ENCODE data around the gene LZTS2.
"Not testable (repeated sequence)": the region's sequence is repeated elsewhere in the genome, so short reads cannot be mapped to it uniquely, and the experiment has no call there.

The LZTS2 gene

GRCh38 chr10:101033276-101033675 lies 33.7 kb downstream of the LZTS2 start:
- DNase-seq (ENCODE audit: low spot score) = no peak

GRCh38 chr10:101034404-101034803 lies 34.8 kb downstream of the LZTS2 start:
- DNase-seq (ENCODE audit: low spot score) = not testable (repeated sequence)

DNA sequence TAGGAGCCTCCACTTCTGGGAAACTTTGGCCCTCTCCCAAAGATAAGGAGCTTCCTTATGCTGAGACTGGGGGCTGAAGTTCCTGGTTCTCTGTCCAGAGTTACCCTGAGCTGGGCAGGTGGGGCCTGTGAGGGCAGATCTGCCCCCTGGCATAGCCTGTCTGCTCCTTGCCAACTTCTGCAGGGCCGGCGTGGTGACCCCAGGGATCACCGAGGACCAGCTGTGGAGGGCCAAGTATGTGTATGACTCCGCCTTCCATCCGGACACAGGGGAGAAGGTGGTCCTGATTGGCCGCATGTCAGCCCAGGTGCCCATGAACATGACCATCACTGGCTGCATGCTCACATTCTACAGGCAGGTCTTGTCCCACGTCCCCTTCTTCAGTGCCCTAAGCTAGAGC lies 35.7 kb downstream of the LZTS2 start:
- DNase-seq (ENCODE audit: low spot score) = no peak

- DNase-seq (ENCODE audit: low spot score) = no peak
Measured at GRCh38 chr10:101035916-101036702, 36.5 kb downstream of the LZTS2 start.

DNA sequence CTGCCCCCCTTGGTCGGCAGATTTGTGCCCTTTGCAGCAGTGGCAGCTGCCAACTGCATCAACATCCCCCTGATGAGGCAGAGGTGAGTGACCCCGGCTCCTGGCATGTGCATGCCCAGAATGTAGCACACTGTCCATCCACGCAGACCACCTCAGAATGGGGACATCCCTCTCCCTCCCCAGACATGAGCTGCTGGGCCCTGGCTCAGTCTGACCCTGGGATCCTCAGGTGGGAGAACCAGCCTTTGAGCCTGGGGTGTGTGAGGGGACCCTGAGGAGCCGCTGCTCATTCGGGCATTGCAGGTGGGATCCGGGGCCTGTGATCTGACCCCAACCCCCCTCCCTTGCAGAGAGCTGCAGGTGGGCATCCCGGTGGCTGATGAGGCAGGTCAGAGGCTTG lies 37.1 kb downstream of the LZTS2 start:
- no peak for DNase-seq (ENCODE audit: low spot score)

DNA sequence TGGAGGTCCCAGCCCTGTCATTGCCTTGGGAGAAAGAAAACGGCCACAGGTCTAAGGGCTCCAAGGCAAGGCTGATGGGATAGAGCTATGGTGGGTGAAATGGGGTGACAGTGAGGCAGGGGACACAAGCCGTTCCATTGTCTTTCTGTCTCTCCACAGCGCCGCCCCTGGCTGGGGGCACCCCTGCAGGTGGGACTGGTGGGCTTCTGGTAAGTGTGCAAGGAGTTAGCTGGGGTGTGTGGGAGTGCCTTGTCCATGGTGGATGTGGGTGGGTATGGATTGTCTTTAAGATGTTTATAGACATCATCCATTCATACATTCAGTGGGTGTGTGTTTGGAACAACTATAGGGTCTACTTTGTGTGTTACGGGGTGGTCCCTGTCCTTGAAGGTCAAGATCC lies 38.9 kb downstream of the LZTS2 start:
- DNase-seq (ENCODE audit: low spot score) = no peak

DNA sequence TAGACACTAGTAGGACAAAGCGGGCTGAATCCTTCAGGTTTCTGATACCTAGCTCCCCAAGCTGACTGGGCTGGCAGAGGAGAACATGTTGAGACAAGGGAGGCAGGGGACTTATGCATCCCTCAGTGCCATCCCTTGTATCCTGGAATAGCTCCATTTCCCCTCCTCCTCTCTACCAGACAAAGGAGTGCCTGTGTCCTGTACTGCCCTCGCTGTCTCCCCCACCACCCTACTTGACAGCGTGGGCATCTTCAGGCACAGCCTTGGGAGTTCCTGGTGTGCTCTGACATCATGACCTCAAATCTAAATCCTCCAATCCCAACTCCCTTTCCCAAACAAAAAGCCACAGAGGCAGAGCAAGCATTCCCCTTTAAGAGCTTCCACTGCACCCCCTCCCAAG lies 40.5 kb downstream of the LZTS2 start:
- DNase-seq (ENCODE audit: low spot score) = no peak

DNA sequence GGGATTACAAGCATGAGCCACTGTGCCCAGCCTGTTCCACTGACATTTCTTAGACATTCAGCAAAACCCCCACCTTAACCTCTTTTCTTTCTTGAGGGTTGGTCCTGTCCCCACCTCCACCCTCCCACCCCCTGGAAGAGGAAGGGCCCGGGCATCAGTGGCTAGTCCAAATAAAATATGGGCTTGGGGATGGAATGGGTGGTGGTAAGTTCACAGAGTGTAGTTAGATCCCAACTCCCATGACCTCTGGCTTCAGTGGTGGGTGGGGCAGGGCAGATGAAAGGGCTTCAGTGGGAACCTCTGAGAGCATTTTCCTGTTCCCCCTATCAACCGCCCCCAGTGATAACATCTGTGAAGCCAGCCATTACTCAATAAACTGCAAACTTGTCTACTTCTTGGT lies 41.2 kb downstream of the LZTS2 start:
- DNase-seq (ENCODE audit: low spot score) = no peak

DNA sequence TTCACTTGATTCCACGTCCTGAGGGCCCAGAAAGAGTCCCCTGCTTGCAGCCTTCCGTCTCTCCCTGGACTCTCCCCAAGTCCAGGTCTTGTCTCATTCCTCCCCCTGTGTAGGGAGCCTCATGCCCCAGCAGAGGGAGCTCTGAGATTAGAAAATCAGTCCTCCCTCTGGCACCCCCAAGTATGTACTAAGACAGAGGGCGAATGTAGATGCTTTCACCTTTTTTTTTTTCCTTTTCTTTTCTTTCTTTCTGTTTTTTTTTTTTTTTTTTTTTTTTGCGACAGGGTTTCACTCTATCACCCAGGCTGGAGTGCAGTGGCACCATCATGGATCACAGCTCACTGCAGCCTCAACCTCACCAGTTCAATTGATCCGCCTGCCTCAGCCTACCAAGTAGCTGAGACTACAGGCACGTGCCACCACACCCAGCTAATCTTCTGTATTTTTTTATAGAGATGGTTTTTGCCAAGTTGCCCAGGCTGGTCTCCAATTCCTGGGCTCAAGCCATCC lies 41.7 kb downstream of the LZTS2 start:
- peak; percentile 83 for DNase-seq (ENCODE audit: low spot score)

DNA sequence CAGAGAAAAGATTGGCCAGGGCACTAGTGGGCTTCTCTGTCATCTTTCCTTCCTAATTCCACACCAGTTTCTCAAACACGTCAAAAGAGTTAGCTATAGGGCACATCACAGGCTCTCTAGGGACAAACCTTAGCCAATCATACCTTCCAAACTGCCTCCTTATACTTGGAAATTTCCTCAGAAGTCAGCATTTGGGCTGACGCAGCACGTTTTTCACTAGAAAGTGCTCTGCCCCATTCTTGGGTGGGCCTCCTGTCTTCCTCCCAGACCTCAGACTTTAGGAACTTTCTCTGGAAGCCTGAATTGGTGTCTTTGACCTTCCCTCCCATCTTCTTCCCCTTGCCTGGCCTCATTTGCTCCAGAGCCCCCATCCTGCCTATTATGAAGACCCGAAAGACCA lies 42.5 kb downstream of the LZTS2 start:
- no peak for DNase-seq (ENCODE audit: low spot score)

- DNase-seq (ENCODE audit: low spot score) = peak; percentile 89
Measured at GRCh38 chr10:101042667-101043362, 43.2 kb downstream of the LZTS2 start.

DNA sequence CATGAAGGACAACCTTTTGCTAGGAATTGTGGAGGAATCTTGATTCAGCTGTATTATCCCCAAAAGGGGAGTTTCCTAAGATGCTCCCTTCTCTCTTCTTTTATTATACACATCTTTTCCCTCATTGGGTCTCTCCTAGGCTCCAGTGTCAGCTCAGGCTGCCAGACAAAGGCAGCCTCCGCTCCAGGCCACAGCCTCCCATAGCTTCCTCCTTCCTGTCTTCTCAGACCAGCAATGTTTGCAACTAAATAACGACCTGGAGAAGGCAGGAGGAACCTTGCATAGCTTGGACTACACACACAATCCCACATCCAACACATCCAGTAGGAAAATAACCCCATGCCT lies 43.7 kb downstream of the LZTS2 start:
- no peak for DNase-seq (ENCODE audit: low spot score)

GRCh38 chr10:101044117-101044516 lies 44.5 kb downstream of the LZTS2 start:
- DNase-seq (ENCODE audit: low spot score) = no peak

GRCh38 chr10:101046332-101047238 lies 47.0 kb downstream of the LZTS2 start:
- no peak for DNase-seq (ENCODE audit: low spot score)

GRCh38 chr10:101047268-101047667 lies 47.7 kb downstream of the LZTS2 start:
- no peak for DNase-seq (ENCODE audit: low spot score)

GRCh38 chr10:101047961-101048892 lies 48.6 kb downstream of the LZTS2 start:
- no peak for DNase-seq (ENCODE audit: low spot score)

DNA sequence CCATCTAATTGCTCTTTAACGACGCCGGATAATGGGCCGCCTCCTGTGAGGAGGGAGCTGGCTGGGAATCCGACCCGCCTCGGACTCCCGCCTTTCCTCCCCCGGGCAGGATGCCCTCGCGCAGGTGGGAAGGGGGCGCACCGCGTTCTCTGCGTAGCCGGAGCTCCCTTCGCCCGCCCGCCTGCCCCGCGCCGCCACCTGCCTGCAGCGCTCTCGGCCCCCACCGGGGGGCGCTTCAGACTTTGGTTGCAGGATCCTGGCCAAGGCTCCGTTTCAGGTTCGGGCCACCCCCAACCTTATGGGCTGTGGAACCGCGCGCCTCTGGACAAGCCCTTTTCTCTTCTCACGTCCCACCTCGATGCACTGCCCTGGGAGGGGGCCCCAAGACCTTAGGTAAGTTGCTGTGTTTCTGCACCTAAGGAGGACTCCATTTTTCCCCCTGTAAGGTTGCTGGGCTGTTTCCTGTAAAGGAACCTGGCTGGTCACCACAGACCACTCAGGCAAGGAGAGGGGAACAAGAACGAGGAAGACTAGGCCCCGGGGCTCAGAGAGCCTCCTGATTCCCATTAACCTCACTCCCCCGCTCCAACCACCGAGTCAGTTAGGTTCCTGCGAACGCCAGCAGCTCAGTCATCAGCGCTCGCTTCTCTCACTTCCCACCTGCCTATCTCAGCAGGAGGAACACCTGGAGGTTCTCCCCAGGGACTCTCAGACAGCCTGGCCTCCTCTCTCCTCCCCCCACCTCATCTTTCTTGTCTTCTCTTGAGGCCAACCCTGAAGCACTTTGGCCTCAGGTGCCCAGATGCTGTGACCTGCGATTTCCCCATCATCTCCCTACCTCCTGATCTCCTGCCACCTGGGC lies 50.8 kb downstream of the LZTS2 start:
- DNase-seq (ENCODE audit: low spot score) = peak; percentile 67

DNA sequence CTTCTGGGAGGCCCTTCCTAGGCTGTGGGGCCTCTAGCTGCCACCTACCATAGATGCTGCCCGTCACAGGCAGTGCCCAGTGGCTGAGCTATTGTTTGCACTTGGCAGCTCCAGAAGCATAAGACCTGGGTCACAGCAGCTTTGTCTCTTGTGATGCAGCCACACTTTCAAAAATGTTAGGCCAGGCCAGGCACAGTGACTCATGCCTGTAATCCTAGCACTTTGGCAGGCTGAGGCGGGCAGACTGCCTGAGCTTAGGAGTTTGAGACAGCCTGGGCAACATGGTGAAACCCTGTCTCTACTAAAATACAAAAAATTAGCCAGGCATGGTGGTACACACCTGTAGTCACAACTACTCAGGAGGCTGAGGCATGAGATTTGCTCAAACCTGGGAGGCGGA lies 52.7 kb downstream of the LZTS2 start:
- no peak for DNase-seq (ENCODE audit: low spot score)

GRCh38 chr10:101053516-101053915 lies 53.9 kb downstream of the LZTS2 start:
- no peak for DNase-seq (ENCODE audit: low spot score)

DNA sequence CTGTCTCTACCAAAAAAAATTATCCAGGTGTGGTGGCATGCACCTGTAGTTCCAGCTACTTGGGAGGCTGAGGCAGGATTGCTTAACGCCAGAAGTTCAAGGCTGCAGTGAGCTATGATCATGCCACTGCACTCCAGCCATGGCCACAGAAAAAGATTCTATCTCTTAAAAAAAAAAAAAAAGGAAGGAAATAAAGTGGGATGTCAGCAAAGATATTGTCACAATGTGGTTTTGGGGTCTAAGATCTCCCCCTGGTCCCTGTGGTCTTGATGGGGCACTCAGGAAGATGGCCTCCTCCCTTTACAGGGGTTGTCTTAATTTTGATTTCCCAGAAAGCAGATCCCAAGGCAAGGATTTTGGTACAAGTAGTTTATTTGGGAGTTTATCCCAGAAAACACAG lies 54.7 kb downstream of the LZTS2 start:
- DNase-seq (ENCODE audit: low spot score) = no peak

Measured in hematopoietic multipotent progenitor cell treated with erythropoietin and hydrocortisone succinate and interleukin-3 and kit ligand, for 15 days (in vitro differentiated cells).